HG02588 (cell line): Measurements from ENCODE around the gene CAPN9.

ENCODE experiments used
- ATAC-seq: cut with Tn5 transposase; IDR thresholded peaks from one replicate; pipeline ENCODE4 v1.9.1; 2021; ENCODE audit warnings: mild to moderate bottlenecking, moderate library complexity; ENCODE audit not compliant: unreplicated experiment

CAPN9 gene

DNA sequence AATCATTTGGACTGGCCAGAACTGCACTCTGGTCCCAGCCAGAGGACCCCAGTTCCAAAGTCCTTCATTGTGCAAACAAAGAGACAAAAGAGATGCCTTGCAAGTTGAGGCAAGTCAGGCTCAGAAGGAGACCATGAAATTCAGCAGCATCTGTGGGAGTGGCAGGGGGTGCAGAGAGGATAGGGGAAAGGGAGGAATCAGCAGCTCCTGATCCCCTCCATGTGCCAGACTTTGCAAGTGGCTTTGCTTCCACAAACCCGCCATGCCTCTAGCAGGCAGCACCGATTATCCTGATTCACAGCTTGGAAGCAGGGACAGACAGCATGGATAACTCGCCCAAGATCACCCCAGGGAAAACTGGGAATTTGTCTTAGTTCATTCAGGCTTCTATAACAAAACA is 2.1 kb upstream of the CAPN9 start:
- no peak for ATAC-seq

DNA sequence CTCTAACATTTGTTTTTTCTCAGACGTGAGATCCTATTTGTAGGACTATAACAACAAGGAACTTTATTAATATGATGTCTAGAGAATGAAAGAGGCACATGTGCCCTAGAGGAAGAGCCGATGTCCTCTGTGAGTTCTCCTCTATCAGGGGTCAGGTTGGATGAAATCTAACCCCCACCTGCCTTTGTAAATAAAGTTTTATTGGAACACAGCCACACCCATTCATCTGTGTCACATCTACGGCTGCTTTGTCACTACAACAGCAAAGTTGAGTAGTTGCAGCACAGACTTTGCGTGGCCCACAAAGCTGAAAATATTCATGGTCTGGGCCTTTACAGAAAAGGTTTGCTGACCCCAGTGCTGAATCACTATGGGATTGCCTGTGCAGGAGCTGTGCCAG is 571 bp upstream of the CAPN9 start:
- no peak for ATAC-seq

DNA sequence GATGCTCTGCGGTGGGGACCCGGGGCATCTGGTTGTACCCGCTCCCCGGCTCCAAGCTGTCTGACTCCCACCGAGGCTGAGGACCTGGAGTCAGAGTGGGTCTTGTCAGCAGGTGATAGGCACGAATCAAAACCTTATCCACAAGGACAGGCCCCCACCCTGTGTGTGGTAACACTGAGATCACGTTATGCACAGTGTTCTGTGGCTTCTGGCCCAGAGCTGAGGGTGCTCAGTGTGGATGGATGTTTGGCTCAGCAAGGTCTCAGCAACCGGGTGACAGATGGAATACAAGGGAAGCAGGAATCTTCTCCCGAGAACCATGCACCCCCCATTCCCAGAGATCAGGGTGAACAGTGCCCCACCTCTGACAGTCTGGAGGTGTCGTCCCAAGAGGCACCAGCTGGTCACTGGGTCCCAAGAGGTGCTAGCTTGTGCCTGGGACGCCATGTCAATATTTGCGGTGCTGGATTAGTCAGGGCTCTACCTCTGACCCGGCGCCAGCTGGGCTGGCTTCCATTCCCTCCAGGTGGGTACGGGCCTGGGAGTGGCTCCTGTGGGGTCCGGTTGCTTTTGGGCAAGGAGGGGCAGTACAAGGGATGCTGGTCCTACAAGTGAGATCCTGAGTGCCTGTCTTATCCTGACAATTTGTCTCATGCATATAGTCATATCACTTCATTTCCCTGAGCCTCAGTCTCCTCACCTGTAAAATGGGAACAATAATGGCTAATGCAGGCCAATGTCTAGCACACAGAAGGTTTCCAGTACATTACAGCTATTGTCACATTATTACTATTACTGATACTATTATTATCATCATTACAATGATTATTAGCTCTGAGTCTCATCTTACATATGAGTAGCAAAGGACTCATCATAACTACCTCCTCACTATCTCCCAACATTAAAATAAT is 957 bp downstream of the CAPN9 start:
- no peak for ATAC-seq

DNA sequence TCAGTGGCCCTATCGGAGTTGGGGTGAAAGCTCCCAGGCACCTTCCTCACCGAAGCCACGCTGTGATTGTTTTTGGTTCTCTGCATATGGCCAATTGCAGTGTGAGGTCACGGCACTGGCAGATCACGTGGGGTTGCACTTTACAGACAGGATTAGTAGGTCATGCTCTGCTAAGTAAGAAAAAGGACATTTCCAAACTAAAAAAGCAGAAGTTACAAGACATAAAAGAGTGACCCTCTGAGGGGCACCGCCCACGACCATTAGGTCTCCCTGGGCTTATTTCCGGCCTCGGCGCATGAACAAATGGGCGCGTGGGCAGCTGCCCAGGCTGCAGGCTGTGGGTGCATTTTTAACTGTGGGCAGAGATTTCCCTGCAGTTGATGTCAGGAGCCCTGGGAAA is 2.0 kb downstream of the CAPN9 start:
- no peak for ATAC-seq

DNA sequence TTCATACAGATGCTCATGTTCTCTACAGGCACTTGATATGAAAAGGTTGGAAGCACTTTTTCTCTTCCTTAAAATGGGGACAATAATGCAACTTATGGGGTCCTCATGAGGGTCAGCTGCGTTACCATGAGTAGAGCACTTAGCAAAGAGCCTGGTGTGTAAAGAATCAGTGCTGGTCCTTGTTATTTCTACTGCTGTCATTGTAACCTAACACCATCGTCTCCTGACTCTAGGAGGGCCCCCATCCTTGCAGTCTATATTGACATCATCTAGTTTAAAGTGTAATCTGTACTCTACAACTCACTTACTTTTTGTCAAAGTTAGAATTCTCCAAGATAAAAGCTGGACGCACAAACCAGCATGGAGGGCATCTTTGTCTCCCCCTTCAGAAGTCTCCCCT is 2.4 kb downstream of the CAPN9 start:
- ATAC-seq = no peak

DNA sequence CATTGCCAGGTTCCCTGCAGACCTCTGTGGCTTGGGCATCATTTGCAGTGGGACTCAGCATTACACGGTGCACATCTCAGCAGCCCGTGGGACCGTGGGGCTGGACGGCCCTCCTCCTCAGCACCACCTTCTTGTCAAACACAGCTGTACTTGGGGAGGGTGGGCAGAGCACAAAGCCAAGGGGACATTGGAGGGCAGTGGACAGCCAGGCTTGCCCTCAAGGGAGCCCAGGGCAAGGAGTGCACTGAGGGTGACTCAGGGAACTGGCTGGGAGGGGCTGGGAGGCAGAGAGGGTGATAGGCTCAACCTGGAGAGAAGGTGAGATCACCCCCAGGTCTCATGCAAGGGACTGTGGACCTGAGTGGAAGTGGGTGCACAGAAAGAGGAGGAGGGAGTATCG is 3.4 kb downstream of the CAPN9 start:
- no peak for ATAC-seq

DNA sequence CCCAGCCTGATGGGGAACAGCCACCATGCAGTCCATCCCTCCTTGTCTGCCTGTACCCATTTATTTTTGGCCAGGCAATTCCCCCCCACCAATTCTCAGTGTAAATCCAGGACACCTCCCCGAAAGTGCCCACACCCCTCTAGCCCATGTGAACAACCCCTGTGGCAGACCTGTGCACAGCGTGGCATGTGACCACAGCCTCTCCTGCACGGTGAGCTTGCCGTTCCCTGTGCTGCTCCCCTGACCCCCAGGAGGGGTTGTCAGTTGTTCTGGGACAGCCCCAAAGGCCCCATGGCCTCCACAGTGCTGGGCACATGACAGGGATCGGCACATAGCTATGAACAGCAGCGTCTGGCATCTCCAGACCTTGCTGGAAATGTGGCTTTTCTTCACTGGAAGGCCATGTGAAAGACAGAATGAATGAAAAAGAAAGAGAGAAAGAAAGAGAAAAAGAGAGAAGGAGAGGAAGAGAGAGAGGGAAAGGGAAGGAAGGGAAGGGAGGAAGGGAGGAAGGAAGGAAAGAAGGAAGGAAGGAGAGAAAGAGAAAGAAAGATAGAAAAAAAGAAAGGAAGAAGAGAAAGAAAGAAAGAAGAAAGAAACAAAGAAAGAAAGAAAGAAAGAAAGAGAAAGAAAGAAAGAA is 3.9 kb downstream of the CAPN9 start:
- ATAC-seq = no peak

DNA sequence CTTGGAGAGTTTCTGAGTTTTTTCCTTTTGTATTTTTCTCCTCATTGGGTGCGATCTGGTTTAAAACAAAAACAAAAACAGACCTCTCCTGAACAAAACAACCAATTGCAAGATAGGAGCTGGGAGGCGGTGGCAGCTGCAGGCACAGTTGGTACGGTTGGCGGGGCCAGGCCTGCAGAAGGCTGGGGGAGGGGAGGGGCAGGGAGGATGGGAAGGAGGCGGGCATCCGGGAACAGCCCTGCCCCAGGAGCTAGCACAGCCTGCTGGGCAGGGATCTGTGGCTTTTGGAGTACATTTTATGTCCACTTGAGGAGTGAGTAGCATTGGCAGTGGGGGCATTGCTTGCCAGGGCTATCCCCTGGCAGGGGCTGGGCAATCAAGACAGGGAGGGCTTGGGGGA is 5.2 kb downstream of the CAPN9 start:
- ATAC-seq = no peak

DNA sequence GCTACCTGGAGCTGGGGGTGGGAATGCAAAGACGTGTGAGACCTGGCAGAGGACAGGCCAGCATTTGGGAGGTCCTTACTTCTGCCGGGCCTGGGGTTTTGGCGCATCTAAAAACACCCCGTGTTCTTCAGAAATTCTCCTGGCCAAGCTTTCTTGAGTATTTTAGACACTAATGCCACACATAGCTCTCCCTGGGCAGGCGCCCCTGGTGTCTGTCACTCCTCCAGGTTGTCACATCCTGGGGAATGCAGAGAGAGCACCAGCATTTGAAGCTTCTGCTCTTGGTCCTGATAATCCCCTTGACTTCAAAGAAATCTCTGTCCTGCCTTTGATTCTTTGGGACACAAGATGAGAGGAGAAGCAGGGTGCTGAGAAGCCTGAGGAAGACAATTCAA is 6.0 kb downstream of the CAPN9 start:
- ATAC-seq = no peak

DNA sequence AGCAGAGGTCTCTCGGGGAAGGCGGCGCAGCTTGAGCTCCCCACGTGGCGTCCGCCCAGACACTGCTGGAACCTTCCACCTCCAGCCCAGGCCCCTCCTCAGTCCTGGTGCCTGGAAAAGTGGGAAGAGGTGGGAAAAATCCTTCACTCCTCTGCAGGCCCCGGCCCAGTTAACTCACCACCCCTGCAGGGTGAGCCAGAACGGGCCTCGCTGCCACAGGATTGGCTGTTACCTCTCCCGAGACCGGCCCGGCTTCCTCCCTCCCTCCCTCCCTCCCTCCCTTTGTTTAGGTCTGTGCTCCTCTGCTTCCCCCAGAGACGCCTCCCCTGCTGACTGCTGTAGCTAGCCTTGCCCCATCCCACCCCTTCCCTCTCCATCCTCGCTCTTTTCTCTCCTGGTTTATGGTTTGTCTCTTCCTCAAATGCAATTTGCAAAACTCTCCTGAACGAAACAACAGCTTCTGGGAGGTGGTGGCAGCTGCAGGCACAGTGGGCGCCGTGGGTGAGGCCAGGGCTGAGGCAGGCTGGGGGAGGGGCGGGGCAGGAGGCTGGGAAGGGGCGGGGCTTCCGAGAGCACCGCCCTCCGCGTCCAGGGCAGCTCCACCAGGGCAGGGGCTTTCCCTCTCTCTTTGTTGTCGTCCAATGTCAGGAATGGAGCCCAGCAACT is 6.5 kb downstream of the CAPN9 start:
- no peak for ATAC-seq

DNA sequence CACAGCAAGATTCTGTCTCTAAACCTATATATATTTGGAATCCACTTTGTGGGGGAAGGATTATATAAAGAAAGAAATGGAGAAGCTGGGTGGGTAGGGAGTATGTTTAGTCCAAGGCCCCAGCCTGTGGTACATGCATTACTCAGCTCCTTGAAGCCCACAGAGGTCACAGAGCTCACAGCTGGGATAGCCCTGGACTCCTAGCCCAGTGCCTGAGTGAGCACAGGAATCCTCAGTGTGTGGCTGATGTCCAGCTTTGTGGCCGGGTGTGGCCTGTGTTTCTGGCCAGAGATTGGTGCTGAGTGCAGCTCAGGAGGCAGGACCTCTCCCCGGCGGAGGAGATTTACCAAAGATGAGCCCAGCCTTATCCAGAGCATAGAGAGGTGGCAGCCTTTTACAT is 7.6 kb downstream of the CAPN9 start:
- no peak for ATAC-seq

DNA sequence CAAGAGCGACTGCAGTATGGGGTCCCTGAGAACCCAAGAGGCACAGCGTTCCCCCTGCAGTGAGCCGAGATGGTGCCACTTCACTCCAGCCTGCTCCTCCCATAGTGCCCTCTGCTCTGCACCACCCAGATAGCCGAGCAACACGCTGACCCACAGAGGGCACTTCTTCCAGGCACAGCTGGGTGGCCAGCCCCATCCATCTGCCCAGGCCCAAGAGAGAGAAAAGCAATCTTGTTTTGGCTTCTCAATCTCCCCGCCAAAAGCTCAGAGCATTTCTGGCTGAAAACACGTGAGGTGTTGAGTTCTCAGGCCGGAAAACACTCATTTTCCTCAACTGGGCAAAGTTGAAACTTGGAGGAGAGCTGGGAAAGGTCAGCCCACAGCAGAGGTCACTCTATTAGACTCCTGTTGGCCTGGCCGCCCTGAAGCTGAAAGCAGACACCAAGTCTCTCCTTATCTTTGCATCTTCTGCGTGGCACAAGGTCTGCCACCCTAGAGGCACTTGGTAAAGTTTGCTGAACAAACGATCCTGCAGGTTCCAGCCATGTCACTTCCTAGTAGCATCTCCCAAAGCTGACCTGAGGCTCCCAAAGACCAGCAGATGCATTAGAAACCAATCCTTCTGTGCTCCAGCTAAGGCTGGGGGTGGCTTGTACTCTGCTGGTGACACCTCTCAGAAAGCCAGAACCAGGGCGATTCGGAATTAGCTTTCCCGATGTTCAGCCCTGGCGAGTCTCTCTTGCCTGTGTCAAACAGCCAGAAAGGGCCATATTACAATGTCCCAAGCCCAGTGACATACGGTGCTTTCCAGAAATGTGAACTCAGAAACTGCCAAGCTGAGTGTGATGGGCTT is 10.9 kb downstream of the CAPN9 start:
- no peak for ATAC-seq

DNA sequence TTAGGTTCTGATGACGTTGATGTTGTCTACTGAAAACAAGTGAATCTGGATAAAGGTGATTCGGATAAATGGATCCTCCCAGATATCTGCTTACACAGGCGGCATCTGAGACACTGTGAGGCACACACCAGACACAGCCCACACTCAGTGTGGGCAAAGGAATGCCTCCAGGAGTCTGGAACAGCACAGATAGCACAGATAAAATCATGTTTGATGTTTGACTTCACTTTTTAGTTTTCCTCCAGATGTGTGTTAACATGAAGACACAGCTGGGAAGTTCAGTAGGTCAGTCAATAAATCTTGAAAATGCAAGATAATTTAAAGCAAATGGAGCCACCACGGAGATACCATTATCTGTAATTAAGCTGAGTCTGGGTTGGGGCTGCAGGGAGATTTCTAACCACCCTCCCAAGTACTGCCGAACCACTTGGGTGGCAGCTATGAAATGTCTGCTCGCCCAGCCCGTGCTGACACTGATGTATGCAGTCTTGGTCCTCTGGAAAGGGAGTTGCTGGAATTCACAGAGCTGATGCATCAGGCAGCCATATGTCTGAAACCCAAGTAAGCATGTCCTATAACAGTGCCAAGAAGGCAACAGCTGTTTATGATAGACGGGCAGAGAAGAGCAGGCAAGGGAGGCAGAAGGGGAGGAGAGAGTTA is 11.7 kb downstream of the CAPN9 start:
- no peak for ATAC-seq

DNA sequence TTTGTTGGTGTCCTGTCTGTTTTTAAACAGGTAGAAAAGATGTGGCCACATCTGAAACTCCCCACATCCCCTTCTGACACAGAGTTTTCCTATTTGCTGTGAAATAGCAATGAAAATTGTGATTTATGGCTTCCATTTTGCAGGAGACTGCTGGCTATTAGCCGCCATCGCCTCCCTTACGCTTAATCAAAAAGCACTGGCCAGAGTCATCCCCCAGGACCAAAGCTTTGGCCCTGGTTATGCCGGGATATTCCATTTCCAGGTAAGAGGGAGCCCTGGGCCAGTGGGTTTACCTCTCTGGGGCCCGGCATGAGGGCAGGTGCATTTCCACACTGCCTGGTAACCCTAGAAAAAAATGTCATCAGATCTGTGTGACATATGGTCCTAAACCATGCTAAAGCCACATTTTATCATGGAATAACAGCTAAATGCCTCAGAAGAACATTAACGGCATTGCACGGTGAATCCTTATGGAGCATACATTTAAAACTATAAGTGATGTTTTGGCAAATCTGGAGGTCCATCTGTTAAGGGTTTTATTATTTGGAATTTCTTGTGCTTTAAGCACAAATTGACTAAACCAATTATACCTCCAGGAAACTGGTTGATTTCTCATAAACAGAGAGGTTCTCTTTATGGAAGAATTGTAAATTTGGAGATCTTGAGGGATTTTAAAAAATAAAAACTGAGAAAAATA is 12.3 kb downstream of the CAPN9 start:
- ATAC-seq = no peak

DNA sequence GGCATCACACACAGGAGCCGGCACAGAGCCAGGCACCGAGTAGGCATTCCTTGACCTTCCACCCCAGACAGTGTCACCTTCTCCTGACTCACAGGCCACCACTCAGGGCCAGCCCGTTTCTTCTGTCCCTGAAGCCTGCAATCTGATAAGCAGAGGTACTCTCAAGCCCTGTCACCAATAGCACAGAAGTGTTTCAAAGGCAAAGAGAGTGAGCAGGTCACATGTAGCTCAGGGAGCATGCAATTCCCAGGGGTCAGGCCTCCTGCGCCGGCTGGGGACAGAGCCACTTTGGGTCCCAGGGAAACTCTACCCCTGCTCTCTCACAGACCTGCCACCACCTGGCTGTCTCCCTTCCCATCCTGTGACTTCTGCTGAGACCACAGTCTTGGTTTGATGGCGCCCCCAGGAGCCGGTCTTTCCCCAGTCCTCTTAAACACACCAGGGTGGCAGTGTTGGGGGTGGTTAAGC is 13.2 kb downstream of the CAPN9 start:
- no peak for ATAC-seq

DNA sequence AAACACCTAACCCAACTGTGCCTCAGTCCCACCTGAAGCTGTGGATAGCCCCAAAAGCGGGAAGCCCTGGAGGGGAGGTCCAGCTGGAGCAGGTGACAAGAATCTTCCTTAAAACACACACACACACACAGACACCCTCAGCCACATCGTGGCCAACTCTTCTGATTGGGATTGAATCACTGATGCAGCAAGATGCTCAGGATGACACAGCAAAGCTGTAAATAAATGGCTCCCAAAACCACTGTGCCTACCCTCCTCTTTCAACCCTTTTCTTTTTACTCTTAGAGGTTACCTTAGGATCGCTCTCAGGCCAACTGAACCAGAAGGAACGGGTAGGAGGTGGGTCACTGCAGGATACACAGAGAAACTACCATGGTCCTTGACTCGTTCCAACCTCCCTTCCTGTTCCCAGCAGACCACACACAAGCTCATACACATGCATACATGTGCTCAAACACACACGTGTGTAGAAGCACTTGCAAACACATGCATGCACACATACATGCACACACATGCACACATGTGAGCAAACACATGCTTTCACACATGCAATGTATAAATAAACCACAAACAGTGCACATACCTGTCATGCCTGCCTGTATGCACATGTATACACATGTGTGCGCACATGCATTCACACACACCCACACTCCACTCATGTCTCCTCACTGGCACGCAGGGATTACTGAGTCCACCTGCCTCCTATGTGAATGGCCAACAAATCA is 14.4 kb downstream of the CAPN9 start:
- ATAC-seq = no peak

DNA sequence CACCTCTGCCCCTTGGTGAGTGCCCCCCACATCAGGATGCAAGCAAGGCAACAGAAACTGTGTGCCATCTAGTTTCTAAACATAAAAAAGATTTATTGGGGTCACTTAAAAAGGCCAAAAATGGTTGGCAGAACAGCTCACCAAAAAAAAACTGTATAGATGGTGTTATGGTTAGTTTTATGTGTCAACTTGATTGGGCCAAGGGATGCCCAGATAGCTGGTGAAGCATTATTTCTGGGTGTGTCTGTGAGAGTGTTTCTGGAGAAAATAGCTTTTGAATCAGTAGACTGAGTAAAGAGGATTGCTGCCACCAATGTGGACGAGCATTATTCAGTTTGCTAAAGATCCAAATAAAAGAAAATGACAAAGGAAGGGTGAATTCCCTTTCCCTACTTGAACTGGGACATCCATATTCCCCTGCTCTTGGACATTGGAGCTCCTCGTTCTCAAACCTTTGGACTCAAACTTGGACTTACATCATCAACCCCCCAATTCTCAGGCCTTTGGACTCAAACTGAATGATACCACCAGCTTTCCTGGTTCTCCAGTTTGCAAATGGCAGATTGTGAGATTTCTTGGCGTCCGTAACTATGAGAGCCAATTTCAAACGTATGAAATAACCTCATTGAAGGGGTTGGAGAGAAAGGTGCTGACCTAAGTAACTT is 16.9 kb downstream of the CAPN9 start:
- no peak for ATAC-seq

DNA sequence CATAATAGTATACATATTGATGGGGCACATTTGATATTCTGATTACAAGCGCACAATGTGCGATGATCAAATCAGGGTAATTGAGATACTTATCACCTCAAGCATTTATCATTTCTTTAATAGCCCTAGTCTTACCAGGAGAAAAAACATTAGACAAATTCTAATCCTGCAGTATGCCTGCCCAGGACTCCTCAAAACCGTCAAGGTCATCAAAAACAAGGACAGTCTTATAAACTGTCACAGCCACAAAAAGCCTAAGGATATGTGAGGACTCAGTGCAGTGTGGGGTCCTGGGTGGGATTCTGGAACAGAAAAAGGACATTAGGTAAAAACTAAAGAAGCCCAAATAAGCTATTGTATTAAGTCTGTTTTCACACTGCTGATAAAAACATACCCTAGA is 19.1 kb downstream of the CAPN9 start:
- ATAC-seq = no peak
